RPMI7951 (cell line): ENCODE data around the gene ARAF. TPM values are rescaled to one million over a fixed set of nuclear protein-coding genes. Genes with fewer than 3 reads are reported as not detected.

Source experiments
- DNase-seq: peaks from one replicate; pipeline ENCODE4 v3.0.0-alpha.2; 2012; ENCODE audit warnings: low read depth
- total RNA-seq: library from RNA; depleted of rRNA; stranded (reverse); fragments of >200 nt; shearing (Covaris generic); gene quantifications from 2 replicates; pipeline ENCODE4 v1.2.3, GENCODE V29; 2014

The ARAF gene
- total RNA-seq, 1 experiment from 2014 or later: 41.5 TPM

DNA sequence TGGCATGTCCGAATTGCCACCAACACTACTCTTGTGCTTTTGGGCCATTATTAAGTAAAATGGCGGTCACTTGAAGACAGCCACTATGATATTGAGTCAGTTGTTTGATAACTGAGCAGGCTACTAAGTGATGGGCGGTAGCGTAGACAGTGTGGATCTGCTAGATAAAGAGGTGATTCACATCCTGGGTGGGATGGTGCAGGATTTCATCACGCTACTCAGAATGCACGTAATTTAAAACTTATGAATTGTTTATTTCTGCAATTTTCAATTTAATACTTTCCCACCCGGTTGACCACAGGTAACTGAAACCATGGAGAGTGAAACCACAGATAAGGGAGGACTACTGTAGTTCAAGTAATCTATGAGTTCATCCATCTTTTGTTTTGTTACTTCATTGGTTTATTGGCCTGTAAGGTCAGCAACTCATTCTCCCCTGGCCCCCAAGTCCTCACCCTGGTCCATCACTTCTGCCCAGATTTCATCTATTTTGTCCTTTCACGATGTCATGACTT is 2.9 kb downstream of the ARAF start:
- peak; percentile 63 for DNase-seq

DNA sequence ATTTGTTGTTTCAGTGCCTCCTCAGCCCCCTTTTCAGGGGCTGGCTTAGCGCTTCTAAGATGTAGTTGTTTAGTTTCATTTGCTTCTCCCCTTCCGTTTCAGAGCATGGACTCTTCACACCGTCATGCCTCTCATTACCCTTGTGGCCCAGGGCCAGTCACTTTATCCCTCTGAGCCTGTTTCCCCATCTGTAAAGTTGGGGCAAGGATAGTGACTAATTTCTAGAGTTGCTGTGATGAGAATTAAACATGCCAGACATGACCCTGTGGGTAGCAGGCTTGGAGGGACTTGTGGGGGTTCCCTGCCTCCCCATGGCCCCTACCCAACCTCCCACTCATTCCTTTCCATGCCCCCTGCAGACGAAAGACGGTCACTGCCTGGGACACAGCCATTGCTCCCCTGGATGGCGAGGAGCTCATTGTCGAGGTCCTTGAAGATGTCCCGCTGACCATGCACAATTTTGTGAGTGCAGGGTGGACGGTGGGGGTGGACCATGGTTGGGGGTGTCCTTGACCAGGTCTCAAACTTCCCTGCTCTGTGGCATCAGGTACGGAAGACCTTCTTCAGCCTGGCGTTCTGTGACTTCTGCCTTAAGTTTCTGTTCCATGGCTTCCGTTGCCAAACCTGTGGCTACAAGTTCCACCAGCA is 3.6 kb downstream of the ARAF start:
- no peak for DNase-seq

DNA sequence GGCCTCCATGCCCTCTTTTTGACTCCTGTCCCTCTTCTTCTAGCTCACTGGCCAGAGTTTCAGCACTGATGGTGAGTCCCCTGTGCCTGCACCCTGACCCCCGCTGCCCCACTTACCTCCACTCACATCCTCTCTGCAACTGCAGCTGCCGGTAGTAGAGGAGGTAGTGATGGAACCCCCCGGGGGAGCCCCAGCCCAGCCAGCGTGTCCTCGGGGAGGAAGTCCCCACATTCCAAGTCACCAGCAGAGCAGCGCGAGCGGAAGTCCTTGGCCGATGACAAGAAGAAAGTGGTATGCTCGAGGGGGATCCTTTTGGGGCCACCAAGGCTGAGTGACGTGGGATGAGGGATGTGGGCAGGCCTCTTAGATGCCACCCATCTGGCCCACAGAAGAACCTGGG is 5.8 kb downstream of the ARAF start:
- no peak for DNase-seq

DNA sequence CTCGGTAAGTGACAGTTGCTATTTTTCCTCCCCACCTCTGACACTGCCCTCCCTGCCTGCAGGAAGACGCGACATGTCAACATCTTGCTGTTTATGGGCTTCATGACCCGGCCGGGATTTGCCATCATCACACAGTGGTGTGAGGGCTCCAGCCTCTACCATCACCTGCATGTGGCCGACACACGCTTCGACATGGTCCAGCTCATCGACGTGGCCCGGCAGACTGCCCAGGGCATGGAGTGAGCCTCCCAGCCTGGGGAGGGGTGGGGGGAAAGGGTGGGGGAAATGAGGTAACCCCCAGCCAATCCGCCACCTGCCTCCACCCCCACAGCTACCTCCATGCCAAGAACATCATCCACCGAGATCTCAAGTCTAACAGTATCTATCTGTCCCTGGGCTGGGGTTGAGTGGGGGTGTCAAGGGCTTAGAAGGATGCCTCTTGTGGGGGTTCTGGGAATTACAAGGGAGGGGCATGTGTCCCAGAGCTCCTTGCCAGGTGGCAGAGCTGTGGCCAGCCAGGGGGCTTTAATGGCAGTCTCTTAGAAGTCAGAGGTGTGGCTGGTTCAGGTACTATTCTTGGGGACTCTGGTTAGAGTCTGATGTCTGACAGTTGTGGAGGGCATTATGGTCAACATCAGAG is 7.8 kb downstream of the ARAF start:
- DNase-seq: no peak

DNA sequence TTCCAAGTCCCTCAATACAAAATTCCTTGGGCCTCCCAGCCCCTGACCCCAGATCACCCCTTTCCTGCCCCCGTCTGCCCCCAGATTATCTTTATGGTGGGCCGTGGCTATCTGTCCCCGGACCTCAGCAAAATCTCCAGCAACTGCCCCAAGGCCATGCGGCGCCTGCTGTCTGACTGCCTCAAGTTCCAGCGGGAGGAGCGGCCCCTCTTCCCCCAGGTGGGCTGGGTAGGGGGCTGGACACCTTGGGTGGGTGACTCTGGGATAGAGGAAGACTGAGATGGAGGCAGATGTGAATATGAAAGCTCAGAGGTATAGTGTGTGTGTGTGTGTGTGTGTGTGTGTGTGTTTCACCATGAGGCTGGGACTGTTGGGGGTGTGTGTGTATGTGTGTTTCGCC is 9.8 kb downstream of the ARAF start:
- DNase-seq: no peak

DNA sequence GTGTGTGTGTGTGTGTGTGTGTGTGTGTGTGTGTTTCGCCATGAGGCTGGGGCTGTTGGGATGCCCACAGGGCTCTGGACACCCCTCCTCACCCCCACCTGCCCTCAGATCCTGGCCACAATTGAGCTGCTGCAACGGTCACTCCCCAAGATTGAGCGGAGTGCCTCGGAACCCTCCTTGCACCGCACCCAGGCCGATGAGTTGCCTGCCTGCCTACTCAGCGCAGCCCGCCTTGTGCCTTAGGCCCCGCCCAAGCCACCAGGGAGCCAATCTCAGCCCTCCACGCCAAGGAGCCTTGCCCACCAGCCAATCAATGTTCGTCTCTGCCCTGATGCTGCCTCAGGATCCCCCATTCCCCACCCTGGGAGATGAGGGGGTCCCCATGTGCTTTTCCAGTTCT is 10.2 kb downstream of the ARAF start:
- DNase-seq: no peak

DNA sequence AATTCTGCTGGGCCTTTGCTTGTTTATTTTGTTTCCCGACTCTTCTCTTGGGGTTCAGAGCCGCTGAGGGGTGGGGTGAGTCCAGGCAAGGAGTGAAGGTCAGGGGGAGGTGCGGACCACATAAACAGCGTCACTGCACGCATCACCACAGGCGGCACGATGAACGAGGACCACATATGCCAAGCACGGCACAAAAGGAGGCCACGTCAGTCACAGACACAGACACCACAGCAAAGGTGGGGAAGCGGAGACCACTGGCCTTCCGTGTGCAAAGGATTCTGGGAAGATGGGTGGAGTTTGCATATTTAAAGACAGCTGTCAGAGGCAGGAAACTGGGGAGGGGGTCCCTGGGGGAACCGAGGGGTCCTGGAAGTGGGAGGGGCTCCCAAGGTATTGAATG is 10.9 kb downstream of the ARAF start:
- no peak for DNase-seq

DNA sequence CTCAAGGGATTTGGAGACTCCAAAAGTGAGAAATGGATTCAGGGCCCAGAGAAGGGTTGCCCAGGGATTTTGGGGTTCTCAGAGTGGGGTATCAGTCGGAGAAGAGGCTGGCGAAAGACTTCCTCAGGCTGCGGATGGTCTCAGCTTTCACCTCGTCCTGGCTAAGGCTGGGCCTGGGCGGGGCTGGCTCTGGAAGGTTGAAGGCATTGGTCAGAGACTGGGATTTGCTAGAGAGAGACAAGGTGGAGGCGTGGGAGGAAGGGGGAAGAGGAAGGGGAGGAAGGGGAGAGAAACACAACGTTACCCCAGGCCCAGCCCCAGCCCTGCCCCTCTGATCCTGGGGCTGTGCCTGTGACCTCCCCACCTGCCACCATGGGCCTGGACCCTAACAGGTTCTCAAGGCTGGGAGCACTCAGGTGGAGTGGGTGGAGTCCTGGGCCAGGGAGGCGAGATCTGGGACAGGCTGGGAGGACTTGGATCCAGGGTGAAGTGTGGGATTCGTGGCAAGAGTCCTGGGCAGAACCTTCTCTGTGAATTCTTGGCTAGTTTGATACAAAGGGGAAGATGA is 11.9 kb downstream of the ARAF start:
- no peak for DNase-seq

DNA sequence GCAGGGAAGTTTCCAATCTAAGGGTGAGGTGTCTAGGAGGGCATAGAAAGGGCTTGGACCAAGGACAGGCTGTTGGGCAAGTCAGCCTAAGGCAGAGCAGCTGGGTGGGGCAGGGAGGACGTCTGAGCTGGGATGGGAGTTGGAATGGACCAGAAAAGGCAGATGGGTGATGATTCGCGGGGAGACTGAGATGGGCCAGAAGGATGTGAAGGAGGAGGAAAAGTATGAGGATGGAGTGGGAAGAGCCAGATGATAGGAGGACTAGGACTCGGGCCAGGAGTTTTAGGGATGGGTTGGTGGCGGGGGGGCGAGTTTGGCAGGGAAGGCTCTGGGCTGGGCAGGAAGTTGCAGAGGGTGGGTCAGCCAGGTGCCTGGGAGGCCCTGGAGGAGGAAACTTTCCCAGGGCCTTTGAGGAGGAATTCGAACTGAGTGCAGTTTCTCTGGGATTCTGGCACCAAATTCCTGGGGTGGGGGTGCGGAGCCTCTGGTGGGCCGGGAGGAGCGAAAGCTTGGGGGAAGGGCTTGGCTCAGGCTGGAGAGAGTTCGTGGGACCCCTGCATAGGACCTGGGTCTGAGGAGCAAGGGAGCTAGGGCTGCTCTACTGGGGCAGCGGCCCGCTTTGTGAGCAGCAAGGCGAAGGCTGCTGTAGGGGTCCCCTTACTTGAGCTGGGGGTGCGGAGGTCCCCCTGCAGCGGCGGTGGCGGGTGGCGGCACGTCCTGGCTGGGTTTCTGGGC is 12.5 kb downstream of the ARAF start:
- DNase-seq: peak; percentile 48

DNA sequence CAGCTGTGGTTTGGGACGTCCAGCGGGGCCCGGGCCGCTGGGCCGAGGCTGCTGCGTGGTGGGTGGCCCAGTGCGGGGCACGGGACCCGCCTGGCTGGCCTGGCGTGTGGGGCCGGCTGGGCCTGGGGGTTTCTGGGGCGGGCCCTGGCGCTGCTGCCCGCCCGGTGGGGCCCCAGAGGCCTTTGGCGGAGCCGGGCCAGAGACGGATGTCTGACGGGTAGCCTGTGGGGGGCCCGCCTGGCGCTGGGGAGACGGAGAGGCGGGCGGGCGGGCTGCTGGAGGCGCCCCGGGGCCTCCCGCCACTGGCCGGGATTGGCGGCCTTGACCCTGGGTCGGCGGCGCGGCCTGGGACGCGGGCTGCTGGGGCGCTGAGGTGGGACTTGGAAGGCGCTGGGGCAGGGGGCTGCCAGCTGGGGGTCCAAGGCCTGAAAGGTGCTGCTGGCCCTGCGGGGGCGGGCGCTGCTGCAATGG is 13.1 kb downstream of the ARAF start:
- DNase-seq: no peak

DNA sequence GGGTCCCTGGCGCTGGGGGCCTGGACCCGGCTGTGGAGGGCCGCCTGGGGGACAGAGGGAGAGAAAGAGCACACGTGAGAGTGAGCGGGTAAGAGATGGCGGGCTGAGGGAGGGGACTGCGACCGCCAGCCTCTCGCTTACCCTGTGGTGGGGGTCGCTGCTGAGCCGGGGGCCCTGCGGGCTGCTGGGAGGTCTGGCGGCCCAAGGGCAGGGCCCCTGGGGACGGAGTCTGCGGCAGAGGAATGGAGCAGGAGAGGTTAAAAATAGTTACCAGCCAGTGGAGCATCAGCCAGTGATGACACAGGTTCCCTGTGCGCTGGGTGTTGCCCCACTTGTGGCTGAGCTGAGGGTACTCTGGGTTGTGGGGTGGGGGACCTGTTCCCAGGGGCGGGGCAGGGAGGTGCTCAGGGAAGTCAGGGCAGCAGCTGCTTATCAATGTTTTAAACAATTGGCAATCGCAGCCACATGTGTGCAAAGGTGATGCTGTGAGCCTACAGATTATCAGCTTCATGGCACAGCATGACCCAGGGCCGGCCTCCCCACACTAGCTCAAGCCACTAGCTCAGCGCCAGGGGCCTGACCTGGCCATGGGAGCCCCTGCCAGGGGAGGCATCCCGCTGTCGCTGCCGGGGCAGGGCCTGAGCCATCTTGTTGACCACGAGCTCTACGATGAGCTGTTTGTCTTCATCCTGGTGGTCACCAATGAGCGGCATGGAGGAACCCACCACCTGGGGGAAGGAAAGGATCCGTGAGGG is 13.7 kb downstream of the ARAF start:
- no peak for DNase-seq

DNA sequence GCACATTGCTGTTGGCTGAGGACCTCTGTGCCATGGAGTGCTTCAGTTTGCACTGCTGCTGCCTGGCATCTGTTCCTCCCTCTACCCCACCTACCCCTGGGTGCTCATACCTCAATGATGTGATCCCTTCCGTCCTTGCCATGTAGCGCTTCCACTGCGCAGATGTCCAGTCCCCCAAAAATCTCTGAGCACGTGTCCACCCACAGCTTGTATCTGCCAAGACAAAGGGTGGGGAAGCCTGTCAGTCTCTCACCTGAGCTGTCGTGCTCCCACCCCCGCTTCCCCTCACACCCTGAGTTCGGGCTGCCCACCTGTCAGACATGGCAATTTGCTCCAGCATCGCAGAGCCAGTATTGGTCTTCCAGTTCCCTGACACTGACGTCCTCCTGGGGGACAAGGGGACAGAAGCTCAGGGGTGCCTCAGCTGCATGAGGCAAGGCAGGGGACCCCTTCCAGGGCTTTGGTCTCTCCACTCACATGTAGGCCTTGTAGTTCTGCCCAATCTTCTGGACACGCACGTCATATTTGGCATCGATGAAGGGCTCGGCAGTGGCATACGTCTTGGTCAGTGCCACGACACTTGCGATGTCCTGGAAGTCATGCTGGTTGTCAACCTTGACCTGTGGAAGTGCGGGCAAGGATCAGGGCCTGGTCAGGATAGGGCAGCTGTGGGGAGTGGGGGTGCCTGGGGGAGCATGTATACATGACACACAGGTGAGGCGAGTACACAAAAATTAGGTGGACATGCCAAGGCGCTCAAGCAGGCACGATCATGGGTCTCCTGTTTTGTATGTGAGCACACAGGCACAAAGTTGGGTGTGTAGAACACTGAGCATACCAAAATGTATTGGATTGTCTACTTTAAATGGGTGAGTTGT is 15.3 kb downstream of the ARAF start:
- no peak for DNase-seq

DNA sequence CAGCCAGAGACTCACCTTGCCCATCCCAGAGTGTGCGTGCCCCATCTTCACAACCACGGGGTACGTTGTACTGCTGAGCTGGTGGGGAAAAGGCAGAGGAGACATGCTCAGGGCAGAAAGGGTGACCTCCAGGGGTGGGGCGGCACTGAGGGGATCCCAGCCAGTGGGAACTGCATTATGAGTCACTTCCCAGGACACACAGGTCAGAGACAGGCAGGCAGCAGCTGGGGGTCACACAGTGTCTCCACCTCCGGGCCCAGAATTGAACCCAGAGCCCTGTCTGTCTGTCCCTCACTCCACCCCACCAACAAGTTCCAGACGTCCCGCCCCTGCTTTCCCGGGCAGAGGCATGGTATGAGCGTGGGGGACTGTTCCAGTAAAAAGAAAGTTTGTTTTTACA is 16.4 kb downstream of the ARAF start:
- DNase-seq: peak; percentile 12

DNA sequence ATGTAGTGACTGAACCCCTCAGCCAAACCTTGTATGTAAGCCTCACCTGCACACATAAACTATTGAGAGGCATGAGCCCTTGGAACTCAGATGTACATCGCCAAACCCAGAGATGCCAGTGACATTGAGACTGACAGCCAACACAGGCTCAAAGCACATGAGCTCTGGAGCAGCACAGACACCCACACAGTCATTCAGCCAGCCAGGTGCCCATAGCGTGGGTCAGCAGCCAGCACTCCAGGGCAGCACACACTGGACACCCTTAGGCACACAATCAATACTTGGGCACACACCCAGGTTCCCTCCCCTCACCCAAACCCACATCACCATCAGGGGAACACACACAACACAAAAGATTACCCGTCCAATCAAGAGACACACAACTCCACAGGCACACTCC is 16.9 kb downstream of the ARAF start:
- no peak for DNase-seq

DNA sequence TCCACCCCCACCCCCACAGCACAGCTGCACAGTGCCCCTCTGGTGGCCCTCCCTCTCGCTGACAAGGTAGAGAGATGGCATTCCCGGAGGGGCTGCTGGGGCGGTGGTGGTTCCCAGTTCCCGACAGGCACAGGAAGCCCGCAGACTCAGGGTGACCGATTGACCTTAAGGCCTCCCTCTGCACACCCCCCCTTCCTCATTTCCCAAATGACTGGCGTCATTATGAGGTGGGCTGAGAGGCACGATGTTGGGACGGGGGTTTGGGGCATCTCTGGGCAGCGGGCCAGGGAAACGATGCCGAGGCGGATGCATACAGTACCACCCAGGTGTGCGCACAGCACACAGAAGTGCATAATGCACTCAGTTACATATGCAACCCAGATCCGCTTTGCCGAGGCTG is 17.7 kb downstream of the ARAF start:
- DNase-seq: no peak

DNA sequence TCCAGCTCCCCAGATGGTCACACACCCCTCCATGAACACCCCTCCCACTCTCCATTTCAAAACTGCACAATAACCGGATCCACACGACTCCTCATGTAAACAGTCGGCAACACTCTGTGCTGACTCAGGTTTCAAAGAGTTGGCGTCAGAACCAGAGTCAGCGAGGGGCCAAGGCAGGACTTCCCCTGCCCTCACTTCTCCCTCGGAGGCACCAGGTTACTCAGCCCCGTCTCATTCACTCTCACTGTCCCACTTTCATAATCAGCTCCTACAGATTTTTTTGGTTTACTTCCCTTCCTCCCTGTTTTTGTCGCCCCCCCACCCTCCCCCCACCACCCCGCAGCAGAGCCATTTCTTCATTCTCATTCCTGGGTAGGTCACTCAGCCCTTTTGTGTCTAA is 18.5 kb downstream of the ARAF start:
- peak; percentile 56 for DNase-seq

DNA sequence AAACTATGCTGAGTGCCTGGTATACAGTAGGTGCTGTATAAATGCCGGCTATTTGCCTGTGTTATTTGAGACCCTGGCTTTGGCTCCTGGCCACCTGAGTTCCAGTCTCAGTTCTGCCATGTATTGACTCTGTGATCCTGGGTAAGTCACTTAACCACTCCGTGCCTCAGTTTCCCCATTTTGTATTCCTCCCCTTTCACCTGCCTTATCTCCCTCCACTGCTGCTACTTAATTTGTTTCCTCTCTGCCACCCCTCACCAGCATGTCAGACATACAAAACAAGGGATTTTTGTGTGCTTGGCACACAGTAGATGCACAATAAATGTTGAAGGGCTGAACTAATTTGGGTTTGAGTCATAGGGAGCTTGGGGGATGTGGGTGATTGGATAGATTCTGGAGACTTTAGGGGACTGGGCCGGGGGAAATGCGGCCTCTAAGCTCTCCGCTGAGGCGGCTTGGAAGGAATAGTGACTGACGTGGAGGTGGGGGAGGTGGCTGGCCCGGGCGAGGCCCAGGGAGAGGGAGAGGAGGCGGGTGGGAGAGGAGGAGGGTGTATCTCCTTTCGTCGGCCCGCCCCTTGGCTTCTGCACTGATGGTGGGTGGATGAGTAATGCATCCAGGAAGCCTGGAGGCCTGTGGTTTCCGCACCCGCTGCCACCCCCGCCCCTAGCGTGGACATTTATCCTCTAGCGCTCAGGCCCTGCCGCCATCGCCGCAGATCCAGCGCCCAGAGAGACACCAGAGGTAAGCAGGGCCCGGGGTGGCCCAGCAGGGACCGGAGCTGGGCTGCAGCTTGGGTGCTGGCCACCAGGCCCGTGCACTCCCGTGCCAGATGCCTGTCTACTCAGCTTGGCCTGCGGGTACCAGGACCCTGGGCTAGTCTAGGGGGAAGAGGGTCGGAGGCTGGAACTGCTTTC is 21.0 kb downstream of the ARAF start, which contains the start of gene TIMP1:
TIMP1 (plus strand) TSS at position 706 of the 917 bp plus-strand sequence. CDS start 980 bp downstream, outside the sequence.
- DNase-seq: peak; percentile 96

DNA sequence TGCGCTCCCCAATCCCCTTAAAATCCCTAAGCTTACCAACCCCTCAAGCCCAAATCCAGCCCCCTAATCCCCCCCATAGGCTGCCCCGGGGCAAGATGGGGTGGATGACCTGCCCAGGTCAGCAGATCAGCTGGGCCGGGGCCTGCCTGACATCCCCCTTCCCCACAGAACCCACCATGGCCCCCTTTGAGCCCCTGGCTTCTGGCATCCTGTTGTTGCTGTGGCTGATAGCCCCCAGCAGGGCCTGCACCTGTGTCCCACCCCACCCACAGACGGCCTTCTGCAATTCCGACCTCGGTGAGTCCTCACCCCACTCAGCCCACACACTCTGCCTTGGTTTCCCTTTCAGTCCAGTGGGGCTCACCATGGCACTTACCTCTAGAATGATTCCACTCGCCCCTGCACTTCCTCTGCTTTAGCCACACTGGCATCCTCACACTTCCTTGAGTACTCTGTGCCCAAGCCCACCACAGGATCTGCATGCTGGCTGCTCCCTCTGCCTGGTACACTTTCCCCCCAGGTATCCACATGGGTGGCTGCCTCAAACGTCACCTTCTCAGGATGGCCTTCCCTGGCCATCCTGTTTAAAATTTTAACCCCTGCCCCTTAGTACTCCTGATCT is 22.3 kb downstream of the ARAF start:
- DNase-seq: no peak

DNA sequence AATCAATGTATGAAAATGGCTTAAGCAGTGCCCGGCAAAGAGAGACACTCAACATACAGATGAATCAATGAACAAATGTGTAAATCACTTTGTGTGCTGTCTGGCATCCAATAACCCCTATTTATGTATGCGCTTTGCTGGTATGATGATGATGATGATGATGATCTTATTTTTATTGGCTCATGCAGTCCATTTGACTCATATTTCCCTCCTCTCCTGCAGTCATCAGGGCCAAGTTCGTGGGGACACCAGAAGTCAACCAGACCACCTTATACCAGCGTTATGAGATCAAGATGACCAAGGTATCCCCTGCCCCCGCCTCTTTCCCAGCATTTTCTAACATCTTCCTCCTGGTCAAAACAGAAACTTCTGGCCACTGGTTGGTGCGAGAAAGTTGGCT is 23.7 kb downstream of the ARAF start:
- DNase-seq: no peak
